ENCODE measurements around the gene TBXA2R.
"Not testable (repeated sequence)": the region's sequence is repeated elsewhere in the genome, so short reads cannot be mapped to it uniquely, and the experiment has no call there.

TBXA2R gene

GRCh38 chr19:3606690-3607289 is at the start of gene TBXA2R:
TSS of gene TBXA2R (minus strand) at chr19:3606875. CDS start at chr19:3600634, 6,241 bp downstream.
- DNase-seq, result peak; percentile 76

GRCh38 chr19:3656073-3656746 is 49.5 kb upstream of the TBXA2R start:
- peak; percentile 93 for DNase-seq

GRCh38 chr19:3655402-3656072 is 48.9 kb upstream of the TBXA2R start:
- DNase-seq, result peak; percentile 99

DNA sequence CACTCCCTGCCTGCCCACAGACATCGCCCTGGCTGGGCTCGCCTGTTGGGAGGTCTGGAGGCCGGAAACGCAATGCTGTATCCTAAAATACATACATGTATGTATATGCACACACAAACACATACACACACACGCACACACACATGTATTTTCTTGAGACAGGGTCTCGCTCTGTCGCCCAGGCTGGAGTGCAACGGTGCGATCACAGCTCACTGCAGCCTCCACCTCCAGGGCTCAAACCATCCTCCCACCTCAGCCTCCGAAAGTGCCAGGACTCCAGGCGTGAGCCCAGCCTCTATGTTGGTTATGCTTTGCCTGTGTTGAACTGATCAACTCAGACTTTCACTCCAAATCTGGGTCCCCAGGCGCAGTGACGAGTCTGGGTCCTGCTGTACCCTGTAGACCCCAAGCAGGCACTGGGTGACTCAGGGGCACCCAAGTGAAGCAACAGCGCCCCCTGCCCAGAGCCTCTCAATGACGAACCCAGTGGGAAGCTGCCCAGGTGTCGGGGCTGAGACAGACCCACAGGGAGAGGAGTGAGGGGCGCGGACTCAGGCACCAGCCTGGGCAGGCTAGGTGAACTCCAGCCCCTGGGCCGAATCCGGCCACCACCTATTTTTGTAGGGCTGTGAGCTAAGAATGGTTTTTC is 47.3 kb upstream of the TBXA2R start:
- no peak for DNase-seq

DNA sequence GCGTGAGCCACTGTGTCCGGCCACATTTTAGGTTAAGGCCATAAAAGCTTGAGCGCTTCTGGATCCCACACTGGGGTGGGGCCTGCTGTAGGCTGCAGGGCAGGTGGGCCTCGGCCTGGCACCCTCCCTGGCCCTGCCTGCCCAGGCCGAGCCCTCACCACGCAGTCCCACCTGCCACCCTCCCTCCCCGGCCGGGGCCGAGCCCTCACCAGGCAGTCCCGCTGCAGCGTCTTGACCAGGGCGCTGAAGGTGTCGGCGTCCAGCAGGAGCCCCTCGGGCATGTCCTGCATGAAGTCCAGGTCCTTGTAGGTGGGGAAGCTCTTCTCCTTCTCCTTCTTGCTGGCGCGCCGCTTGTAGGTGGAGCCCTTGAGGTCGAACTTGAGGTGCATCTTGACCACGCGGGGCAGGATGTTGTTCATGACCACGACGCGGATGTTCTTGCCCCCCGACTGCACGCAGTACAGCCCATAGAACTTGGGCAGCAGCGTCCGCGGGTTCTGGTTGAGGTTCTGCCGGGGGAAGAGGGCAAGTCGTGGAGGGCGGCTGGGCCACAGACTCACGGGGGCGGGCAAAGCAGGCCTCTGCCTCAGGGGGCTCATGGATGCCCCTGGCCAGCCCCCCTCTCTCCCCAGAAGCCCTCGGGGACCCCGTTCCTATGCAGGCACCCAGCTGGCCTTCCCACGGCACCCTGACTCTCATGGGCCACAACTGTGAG is 46.6 kb upstream of the TBXA2R start:
- no peak for DNase-seq

GRCh38 chr19:3652422-3652821 is 45.7 kb upstream of the TBXA2R start:
- DNase-seq, result no peak

DNA sequence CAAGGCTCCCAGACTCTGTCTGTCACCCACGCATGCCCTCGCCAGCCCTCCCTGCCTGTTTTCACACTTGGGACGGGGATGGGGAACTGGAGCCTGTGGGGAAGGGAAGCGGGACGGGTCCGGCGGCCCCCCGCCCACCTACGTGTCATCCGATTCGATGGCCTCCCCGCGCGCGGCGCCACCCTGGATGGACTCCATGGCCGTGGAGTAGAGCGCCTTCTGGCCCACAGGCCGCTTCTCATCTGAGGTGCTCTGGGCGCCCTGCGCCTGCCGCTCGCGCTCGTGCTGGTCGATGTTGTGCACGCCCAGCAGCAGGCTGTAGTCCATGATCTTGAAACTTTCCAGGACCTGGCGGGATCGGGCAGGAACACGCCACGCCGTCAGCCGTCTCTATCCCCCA is 45.0 kb upstream of the TBXA2R start:
- DNase-seq, result no peak

GRCh38 chr19:3649888-3650287 is 43.2 kb upstream of the TBXA2R start:
- DNase-seq, result no peak

DNA sequence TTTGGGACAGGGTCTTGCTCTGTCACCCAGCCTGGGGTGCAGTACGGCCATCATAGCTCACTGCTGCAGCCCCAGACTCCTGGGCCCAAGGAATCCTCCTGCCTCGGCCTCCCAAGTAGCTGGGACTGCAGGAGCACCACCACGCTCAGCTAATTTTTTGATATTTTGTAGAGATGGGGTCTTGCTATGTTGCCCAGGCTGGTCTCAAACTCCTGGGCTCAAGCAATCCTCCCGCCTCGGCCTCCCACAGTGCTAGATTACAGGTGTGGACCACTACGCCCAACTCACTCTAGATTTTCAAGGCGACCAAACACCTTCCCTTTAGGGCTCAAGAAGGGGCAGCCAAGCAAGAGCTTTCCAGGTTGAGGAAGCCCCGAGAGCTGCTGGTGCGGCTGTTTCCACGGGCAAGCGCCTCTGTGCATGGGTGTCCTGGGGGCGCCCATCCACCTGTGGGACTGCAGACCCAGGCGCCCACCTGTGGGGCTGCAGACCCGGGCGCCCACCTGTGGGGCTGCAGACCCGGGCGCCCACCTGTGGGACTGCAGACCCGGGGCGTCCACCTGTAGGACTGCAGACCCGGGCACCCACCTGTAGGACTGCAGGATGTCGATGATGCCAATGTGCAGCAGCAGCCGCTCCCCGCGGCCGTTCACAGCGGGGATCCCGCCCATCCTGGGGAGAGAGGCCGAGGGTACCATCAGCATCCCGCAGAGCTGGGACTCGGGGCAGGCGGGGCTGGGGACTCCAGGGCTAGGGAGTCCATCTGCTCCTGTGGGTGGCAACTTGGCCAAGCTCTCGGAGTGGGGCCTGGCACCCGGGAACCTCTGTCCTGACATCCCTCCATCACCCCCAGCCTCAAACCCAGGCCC is 41.6 kb upstream of the TBXA2R start:
- DNase-seq, result no peak

DNA sequence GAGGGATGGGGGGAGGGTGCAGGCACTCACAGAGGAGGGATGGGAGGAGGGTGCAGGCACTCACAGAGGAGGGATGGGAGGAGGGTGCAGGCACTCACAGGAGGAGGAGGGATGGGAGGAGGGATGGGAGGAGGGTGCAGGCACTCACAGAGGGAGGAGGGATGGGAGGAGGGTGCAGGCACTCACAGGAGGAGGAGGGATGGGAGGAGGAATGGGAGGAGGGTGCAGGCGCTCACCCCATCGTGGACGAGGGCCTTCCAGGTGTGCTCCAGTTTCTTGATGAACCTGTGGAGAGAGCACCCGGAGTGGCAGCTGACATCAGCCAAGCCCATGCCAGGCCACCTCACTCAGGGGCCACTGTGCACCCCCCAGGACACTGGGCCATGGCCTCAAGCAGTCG is 40.4 kb upstream of the TBXA2R start:
- not testable (repeated sequence) for DNase-seq

- DNase-seq, result no peak
Measured at GRCh38 chr19:3646336-3647092, 39.8 kb upstream of the TBXA2R start.

- no peak for DNase-seq
Measured at GRCh38 chr19:3645726-3646125, 39.1 kb upstream of the TBXA2R start.

DNA sequence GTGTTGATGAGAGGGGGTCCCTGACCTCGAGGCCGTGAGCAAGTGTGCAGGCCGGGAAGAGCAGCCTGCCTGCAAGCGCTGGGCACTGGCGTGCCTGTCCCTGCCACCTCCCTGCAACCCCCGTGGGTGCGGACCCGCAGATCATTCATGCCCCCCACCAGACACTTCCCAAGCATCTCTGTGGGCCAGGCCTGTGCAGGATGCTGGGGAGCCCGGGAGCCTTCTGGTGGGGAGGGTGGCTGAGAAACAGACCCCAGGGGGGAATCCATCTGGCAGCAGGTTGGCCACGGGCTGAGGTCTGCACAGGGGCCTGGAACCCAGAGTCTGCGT is 38.4 kb upstream of the TBXA2R start:
- no peak for DNase-seq

DNA sequence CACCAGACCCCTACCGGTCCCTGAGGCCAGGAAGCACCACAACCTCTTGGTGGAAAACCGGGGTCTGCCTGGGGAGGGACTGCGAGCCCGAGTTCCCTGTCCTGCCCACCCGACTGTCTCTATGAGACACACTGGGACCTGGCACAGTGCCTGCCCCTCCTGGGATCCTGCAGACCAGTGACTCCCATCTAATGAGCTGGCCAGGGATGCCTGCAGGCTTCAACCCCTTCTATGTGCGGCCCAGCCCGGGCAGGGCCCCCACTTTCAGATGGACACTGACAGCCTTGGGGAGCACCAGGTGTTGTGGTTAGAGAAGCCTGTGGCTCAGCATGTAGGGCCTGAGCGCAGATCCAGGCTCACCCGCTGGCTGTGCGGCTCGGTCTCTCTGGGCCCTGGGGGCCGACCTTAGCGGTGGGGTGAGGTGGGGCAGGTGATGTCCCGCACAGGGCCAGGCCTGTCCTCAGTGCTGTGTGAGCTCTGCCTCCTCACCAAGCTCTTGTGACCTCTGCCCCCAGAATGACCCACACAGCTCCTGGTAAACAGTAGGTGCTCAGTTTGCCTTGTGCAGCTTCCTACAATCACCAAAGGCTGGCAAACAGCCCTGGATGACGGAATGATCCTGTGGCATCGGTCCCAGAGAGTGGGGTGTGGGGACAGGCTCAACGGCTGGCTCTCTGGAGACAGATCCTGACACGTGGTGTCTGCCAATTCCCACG is 37.8 kb upstream of the TBXA2R start:
- DNase-seq, result no peak

- no peak for DNase-seq
Measured at GRCh38 chr19:3643674-3644313, 37.1 kb upstream of the TBXA2R start.

DNA sequence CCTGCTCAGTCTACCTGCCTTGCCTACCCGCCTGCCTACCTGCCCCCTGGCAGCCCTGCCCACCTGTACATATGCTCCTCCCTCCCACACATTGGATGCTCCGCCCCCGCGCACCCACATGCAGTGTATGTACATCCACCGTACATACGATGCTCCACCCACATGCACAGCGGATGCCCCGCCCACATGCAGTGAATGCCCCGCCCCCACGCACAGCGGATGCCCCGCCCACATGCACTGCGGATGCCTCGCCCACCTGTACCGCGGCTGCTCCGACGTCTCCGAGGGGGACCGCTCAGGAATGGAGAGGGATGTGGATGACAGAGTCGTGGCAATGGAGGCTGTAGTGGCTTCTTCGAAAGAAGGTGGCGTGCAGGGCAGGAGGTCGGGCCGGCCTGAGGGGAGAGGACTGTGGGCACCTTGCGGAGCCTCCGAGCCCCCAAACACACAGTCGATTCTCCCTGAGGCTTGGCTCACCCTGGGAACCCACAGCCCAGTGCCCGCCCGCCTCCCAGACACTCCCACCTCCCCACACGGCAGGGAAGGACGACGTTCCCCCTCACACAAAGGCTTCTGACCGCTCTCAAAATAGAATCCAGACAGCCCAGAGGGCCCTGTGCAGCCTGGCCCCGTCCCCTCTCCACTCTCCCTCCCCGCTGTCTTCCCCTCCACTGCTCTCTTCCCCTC is 36.5 kb upstream of the TBXA2R start:
- no peak for DNase-seq

DNA sequence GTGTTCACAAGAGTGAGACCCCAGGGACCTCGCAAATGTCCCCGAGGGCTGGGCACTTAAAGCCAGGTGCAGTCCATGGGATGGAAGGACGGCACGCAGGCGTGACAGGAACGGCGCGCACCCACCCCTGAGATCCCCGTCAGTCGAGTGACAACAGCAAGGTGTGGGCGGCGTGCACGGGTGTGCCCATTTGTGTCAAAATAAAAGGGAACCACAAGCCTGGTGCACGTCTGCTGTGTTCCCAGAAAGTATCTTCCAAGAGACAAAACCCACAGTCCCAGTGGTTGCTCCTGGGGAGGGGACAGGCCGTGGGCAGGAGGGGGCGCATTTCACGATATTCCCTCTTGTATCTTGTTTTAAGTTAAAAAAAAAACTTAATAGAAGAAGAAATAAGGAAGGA is 35.6 kb upstream of the TBXA2R start:
- DNase-seq, result no peak

GRCh38 chr19:3641515-3642269 is 35.0 kb upstream of the TBXA2R start:
- DNase-seq, result no peak

GRCh38 chr19:3639479-3639878 is 32.8 kb upstream of the TBXA2R start:
- no peak for DNase-seq
